Nucleus accumbens (tissue), 56 donors: Measurements from ENCODE around the gene ZNF689.
"Not testable (repeated sequence)": the region's sequence is repeated elsewhere in the genome, so short reads cannot be mapped to it uniquely, and the experiment has no call there.

Experiments
- DNase-seq, 56 donors: peaks; one replicate each; lab custom pipeline; 2025; lab: John Stamatoyannopoulos, UW

The ZNF689 gene

DNA sequence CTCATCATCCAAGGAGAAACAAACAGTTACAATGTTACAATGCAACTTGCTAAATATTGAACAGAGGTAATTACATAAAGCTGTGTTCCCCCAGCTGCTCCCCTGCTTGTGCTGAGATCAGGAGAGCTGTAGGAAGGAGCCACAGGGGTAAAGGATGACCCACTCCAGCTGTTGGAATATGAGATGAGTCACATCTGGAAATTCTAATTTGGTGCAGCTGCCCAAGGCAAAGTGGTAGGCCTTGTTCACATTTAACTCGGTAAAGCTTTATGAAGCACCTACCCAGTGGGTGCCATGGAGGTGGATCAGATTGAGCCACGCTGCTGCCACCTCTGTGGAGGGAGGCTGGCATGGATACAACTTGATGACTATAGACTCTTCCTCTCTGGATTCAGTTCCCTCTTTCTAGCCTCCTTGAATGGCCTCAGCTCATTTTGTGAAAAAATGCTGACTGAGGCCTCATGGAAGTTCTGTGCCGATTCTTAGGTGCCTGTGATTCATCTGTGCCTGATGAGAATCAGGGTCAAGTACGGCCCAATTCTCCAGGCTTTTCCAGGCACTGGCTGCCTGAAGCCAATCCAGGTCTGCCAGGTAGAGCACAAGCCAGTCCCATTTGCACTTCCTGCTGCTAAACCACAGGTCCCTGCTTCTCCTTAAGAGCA lies 7.4 kb downstream of the ZNF689 start:
- DNase-seq = peak in 1 of 56 donors; percentile 19

DNA sequence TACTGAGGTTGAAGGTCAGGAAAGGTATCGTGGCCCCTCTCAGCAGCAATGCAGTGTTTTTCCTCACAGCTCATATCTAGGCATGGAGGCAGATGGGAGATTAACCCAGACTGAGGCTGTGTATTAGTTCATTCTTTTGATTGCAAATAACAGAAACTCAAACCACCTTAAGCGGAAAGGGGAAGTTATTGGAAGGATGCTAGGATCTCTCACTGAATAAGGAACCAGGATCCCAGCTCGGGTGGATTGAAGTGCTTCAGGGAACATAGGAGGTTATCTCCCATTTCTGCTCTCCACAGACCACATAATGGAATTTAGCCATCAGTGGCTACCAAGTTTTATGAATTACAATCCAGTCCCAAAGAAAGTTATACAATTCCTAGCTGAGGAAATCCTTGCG lies 8.2 kb downstream of the ZNF689 start:
- no peak for DNase-seq

GRCh38 chr16:30600929-30601328 lies 9.3 kb downstream of the ZNF689 start:
- DNase-seq = no peak

DNA sequence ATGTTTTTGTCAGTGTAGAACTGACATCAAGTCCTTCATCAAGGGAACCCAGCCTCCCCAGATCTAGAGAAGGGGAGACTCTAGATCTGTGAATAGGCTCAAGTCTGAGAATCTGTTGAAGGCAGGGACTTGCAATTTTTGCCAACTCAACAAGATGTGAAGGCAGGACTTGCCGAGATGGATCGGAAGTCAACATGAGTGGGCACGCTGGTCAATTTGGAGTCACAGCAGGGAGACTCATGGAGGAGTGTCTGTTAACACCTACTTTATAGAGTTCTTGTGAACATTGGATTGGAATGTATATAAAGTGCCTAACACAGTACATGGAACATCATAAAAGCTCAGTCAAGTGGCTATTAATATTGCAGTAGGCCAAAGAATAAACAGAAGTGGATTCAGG lies 10.0 kb downstream of the ZNF689 start:
- DNase-seq = no peak

GRCh38 chr16:30592871-30593270 lies 17.3 kb downstream of the ZNF689 start:
- no peak for DNase-seq

DNA sequence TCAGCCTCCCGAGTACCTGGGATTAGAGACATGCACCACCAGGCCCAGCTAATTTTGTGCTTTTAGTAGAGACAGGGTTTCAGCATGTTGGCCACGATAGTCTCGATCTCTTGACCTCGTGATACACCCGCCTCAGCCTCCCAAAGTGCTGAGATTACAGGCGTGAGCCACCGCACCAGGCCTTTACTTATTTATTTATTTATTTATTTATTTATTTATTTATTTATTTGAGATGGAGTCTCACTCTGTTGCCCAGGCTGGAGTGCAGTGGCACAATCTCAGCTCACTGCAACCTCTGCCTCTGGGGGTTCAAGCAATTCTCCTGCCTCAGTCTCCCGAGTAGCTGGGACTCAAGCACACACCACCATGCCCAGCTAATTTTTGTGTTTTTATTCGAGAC lies 19.3 kb downstream of the ZNF689 start:
- DNase-seq = not testable (repeated sequence)

GRCh38 chr16:30589582-30589981 lies 20.6 kb downstream of the ZNF689 start:
- not testable (repeated sequence) for DNase-seq

- no peak for DNase-seq
Observed at GRCh38 chr16:30588651-30589050, 21.5 kb downstream of the ZNF689 start.

DNA sequence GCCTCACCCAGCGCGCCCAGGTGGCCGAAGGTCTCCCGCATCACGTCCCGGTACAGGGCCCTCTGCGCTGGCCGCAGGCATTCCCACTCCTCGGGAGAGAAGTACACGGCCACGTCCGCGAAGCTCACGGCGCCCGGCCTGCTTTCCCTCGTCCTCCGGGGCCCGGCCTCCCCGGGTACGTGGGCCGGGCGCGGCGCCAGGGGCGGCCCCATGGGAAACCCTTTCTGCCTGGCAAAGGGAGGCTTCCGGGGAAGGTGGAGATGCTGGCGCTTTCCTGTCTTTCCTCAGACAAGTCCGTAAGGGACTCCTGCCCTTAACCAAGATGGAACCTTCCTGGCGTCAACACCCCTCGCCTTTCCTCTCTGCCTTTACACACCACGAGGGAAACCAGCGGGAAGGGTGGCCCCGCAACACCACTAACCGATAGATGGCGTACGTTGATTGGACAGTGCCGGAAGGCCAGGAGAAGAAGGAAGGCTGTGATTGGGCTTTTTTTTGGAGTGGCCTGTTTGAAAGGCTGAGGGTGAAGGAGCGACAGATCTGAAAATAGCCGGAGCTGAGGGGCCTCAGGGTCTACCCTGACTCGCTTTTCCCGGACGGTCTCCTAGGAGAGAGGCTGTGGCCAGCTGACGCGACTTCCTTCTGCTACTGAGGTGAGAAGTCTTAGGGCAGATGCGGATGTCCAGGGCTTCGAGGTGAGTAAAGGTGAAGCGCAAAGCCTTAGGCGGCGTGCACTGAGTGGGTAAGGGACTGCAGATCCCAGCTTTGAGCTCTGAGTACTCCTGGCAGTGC lies 24.6 kb downstream of the ZNF689 start, which contains the start of gene ZNF785:
Gene ZNF785 (minus strand): TSS at position 298 of the 792 bp plus-strand sequence. CDS start 86 bp downstream, at position 212.
- peak; percentile 62 to 99 (median 94) for DNase-seq

- DNase-seq = peak in 9 of 56 donors; percentile 17 to 63 (median 54)
Observed at GRCh38 chr16:30585022-30585399, 25.2 kb downstream of the ZNF689 start.

GRCh38 chr16:30582611-30583340 lies 27.4 kb downstream of the ZNF689 start:
- no peak for DNase-seq

DNA sequence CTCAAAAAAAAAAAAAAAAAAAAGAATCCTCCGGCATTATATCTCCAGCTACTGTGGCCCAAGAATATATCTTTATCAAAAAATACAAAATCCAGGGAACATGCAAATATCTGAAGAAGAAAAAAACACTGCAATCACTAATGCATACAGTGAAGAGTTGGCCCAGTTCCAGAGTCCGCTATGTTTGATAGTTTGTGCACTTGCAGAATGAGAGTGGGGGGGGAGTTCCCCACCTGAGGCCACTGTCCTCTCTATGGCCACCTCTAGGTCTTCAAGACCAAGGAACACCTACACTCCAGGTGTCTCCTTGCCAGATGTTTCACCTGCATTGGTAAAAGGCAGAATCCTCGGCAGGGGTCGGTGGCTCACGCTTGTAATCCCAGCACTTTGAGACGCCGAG lies 28.7 kb downstream of the ZNF689 start:
- no peak for DNase-seq

DNA sequence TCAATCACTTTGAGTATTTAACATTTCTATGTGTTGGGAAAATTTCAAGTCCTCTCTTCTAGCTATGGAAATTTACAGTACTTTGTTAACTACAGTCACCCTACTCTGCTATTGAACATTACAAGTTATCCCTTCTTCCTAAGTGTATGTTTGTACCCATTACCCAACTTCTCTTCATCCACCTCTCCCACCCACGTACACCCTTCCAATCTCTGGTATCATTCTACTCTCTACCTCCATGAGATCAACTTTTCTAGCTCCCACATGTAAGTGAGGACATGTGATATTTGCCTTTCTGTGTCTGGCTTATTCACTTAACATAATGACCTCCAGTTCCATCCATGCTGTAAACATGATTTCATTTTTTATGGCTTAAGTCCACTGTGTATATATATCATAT lies 35.5 kb downstream of the ZNF689 start:
- DNase-seq = no peak

GRCh38 chr16:30571445-30572322 lies 38.5 kb downstream of the ZNF689 start, which contains the start of gene ZNF688:
ZNF688 (minus strand) TSS chr16:30571714; CDS start chr16:30571629, 85 bp downstream.
- DNase-seq = peak; percentile 77 to 98 (median 92)

- DNase-seq = peak in 28 of 56 donors; percentile 15 to 73 (median 46)
Observed at GRCh38 chr16:30570636-30571444, 39.3 kb downstream of the ZNF689 start.

- no peak for DNase-seq
Observed at GRCh38 chr16:30569746-30570635, 40.2 kb downstream of the ZNF689 start.

DNA sequence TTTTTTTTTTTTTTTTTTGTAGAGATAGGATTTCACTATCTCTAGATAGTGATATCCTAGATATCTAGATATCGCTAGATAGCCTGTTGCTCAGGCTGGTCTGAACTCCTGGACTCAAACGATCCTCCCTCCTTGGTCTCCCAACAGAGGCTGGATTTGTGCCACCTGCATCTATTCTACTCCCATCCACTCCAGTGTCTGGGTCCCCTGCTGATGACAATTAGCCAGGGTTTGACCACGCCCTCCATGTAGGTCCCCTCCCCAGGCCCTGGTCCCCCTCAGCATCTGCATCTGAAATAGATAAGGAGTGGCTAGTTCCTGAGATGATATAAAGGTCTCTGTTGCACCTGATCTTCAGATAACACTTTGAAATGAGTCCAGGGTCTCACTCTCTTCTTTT lies 40.9 kb downstream of the ZNF689 start:
- no peak for DNase-seq

DNA sequence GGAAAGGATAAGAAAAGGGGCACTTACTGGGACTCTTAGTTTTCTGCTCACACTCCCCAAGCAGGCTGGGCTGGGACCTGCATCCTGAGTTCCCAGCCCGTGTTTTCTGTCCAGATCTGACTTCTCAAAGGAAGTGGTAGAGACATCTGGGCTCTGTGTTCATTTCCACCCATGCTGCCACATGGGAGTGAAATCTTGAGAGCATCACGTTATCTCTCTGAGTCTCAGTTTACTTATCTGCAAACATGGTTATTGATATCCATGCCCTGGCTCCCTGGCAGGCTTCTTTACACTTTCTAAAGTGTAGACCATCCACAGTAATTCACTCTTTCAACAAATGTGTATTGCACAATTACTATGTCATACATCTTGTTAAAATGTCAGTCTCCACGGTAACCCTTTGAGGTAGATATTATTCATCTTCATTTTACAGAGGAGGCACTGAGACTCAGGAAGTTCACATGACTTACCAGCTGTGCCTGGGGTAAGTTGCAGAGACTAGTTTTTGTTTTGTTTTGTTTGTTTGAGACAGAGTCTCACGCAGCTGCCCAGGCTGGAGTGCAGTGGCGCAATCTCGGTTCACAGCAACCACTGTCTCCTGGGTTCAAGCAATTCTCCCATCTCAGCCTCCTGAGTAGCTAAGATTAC lies 42.1 kb downstream of the ZNF689 start:
- DNase-seq = no peak
